Tibial nerve (tissue), 4 donors: ENCODE measurements around the gene LY86. TPM values are rescaled to one million over a fixed set of nuclear protein-coding genes. Genes with fewer than 3 reads are reported as not detected.

Source experiments
- DNase-seq, 2 donors: peaks; one replicate each; pipeline ENCODE4 v3.0.0-alpha.2; 2019; ENCODE audit warnings: low spot score in 2 of 2
- H3K27ac ChIP-seq, 4 donors: fragments of 200-600 bp; sonication (generic) in 3 of 4; one replicate each; pipeline ENCODE4 v1.5.1; 2017 to 2019; ENCODE audit warnings: mild to moderate bottlenecking in 1 of 4
- H3K27me3 ChIP-seq, 2 donors: fragments of 200-600 bp; sonication (generic) in 1 of 2; one replicate each; pipeline versions ENCODE4 v1.5.1 to v1.6.0; 2017 to 2019
- H3K36me3 ChIP-seq, 3 donors: fragments of 200-600 bp; sonication (generic); one replicate each; pipeline ENCODE4 v1.5.1; 2018 to 2019
- H3K4me1 ChIP-seq, 4 donors: fragments of 200-600 bp; sonication (generic) in 3 of 4; one replicate each; pipeline ENCODE4 v1.5.1; 2017 to 2019
- H3K4me3 ChIP-seq, 4 donors: fragments of 200-600 bp; sonication (generic) in 3 of 4; one replicate each; pipeline ENCODE4 v1.5.1; 2017 to 2019; ENCODE audit warnings: mild to moderate bottlenecking in 1 of 4, moderate library complexity in 1 of 4
- H3K9me3 ChIP-seq, 4 donors: fragments of 200-600 bp; sonication (generic) in 3 of 4; one replicate each; pipeline ENCODE4 v1.5.1; 2017 to 2019
- CTCF ChIP-seq, 5 experiments: fragments of 200-600 bp in 3 of 5; fragments of 450-650 bp in 2 of 5; sonication (generic) in 3 of 5; IDR thresholded peaks; one replicate each; pipeline ENCODE4 v1.5.1; 2016 to 2019; ENCODE audit warnings: antibody characterized with exemption in 5 of 5, mild to moderate bottlenecking in 3 of 5, moderate library complexity in 2 of 5
- EP300 ChIP-seq, 2 donors: sonication (generic); formaldehyde crosslinking; IDR thresholded peaks; one replicate each; pipeline ENCODE4 v1.6.1; 2017; ENCODE audit warnings: antibody characterized with exemption in 2 of 2, mild to moderate bottlenecking in 1 of 2
- POLR2A ChIP-seq, 2 donors: fragments of 450-650 bp; IDR thresholded peaks; one replicate each; pipeline ENCODE4 v1.6.1; 2017; ENCODE audit warnings: antibody characterized with exemption in 2 of 2, mild to moderate bottlenecking in 2 of 2, moderate library complexity in 2 of 2
- WGBS, 2 donors: methylation state at CpG; one replicate each; pipeline ENCODE4 v1.1.5; 2018; 5-methylcytosine and 5-hydroxymethylcytosine counted together
- total RNA-seq, 4 donors: library from RNA; depleted of rRNA; stranded (reverse); fragments of >200 nt; gene quantifications; one replicate each; pipeline ENCODE4 v1.1.0, GENCODE V29; 2016

The LY86 gene
- total RNA-seq, 4 donors from 2014 or later: 0.60 to 8.3 (median 4.5) TPM

- H3K9me3 ChIP-seq: no peaks in the 10 kb centered on the region
- H3K27me3 ChIP-seq: no peaks in the 10 kb centered on the region
- H3K4me1 ChIP-seq: no peaks in the 10 kb centered on the region
- no peaks in the 10 kb centered on the region for H3K36me3 ChIP-seq
- 88 to 92% methylated on average over 3 of the region's 3 CpGs for WGBS, 2 donors
- no peak overlapping the region for H3K4me3 ChIP-seq
- no peak for DNase-seq
- TF ChIP-seq CTCF (IDR thresholded peaks at IDR 0.05) (no peak), POLR2A (IDR thresholded peaks at IDR 0.05) (no peak), EP300 (IDR thresholded peaks at IDR 0.05) (no peak)
- no peak overlapping the region for H3K27ac ChIP-seq
These were observed 42.5 kb downstream of the LY86 start for GRCh38 chr6:6631053-6631452.

GRCh38 chr6:6631534-6632276, 43.2 kb downstream of the LY86 start:
- H3K9me3 ChIP-seq: no peaks in the 10 kb centered on the region

GRCh38 chr6:6633898-6634734, 45.6 kb downstream of the LY86 start:
- TF ChIP-seq POLR2A (IDR thresholded peaks at IDR 0.05): no peak
- TF ChIP-seq EP300 (IDR thresholded peaks at IDR 0.05): no peak
- no peak for TF ChIP-seq CTCF (IDR thresholded peaks at IDR 0.05)
- no peak for DNase-seq
- WGBS, 2 donors: 86 to 90% methylated on average over 6 of the region's 6 CpGs
- H3K4me3 ChIP-seq: no peak overlapping the region
- no peaks in the 10 kb centered on the region for H3K4me1 ChIP-seq
- no peak overlapping the region for H3K27ac ChIP-seq
- H3K27me3 ChIP-seq: no peaks in the 10 kb centered on the region
- H3K9me3 ChIP-seq: no peaks in the 10 kb centered on the region
- H3K36me3 ChIP-seq: no peaks in the 10 kb centered on the region

More at GRCh38 chr6:6631534-6632276, 43.2 kb downstream of the LY86 start:
- H3K27me3 ChIP-seq: no peaks in the 10 kb centered on the region
- no peak for DNase-seq
- no peaks in the 10 kb centered on the region for H3K4me1 ChIP-seq
- TF ChIP-seq POLR2A (IDR thresholded peaks at IDR 0.05): no peak
- TF ChIP-seq EP300 (IDR thresholded peaks at IDR 0.05): no peak
- no peak for TF ChIP-seq CTCF (IDR thresholded peaks at IDR 0.05)
- H3K27ac ChIP-seq: no peak overlapping the region
- no peak overlapping the region for H3K4me3 ChIP-seq
- H3K36me3 ChIP-seq: no peaks in the 10 kb centered on the region
- 70 to 82% methylated on average over 2 of the region's 2 CpGs for WGBS, 2 donors

GRCh38 chr6:6634735-6635075, 46.2 kb downstream of the LY86 start:
- Histone ChIP-seq H3K4me1 (no peaks in the 10 kb centered on the region), H3K27ac (no peak overlapping the region), H3K9me3 (no peaks in the 10 kb centered on the region), H3K27me3 (no peaks in the 10 kb centered on the region), H3K4me3 (no peak overlapping the region), H3K36me3 (no peaks in the 10 kb centered on the region)
- TF ChIP-seq EP300 (IDR thresholded peaks at IDR 0.05) (no peak), CTCF (IDR thresholded peaks at IDR 0.05) (no peak), POLR2A (IDR thresholded peaks at IDR 0.05) (no peak)
- 71 to 89% methylated on average over 1 of the region's 1 CpG for WGBS, 2 donors
- DNase-seq: no peak

- no peaks in the 10 kb centered on the region for H3K27me3 ChIP-seq
- WGBS, 2 donors: 87 to 93% methylated on average over 2 of the region's 2 CpGs
- no peaks in the 10 kb centered on the region for H3K36me3 ChIP-seq
- H3K4me3 ChIP-seq: no peak overlapping the region
- no peaks in the 10 kb centered on the region for H3K4me1 ChIP-seq
- no peak overlapping the region for H3K27ac ChIP-seq
- no peaks in the 10 kb centered on the region for H3K9me3 ChIP-seq
- TF ChIP-seq CTCF (IDR thresholded peaks at IDR 0.05) (no peak), POLR2A (IDR thresholded peaks at IDR 0.05) (no peak)
- no peak for DNase-seq
These were observed 46.8 kb downstream of the LY86 start for GRCh38 chr6:6635291-6635690.
